Hepatocyte (in vitro differentiated cells): ENCODE measurements around the gene ZNF566. TPM values are rescaled to one million over a fixed set of nuclear protein-coding genes. Genes with fewer than 3 reads are reported as not detected.

Experiments used
- DNase-seq: peaks from one replicate; pipeline ENCODE4 v3.0.0-alpha.2; 2016; ENCODE audit warnings: low spot score
- H2AFZ ChIP-seq: fragments of 200-600 bp; sonication (generic); 2 replicates; pipeline ENCODE4 v1.6.0; 2016; ENCODE audit warnings: antibody characterized with exemption, mild to moderate bottlenecking
- H3K27ac ChIP-seq: fragments of 200-600 bp; sonication (generic); 2 replicates; pipeline ENCODE4 v1.5.1; 2016; ENCODE audit warnings: mild to moderate bottlenecking
- H3K27me3 ChIP-seq: fragments of 200-600 bp; sonication (generic); 2 replicates; pipeline ENCODE4 v1.6.1; 2016
- H3K36me3 ChIP-seq: fragments of 200-600 bp; sonication (generic); replicated peaks from 2 replicates; pipeline ENCODE4 v1.5.1; 2016; ENCODE audit warnings: low read depth; ENCODE audit not compliant: insufficient read depth
- H3K4me1 ChIP-seq: fragments of 200-600 bp; sonication (generic); 2 replicates; pipeline ENCODE4 v1.5.1; 2016; ENCODE audit warnings: mild to moderate bottlenecking, moderate library complexity; ENCODE audit not compliant: insufficient read depth
- H3K4me2 ChIP-seq: fragments of 200-600 bp; sonication (generic); 2 replicates; pipeline ENCODE4 v1.6.0; 2016
- H3K4me3 ChIP-seq: fragments of 200-600 bp; sonication (generic); 2 replicates; pipeline ENCODE4 v1.5.1; 2016; ENCODE audit warnings: mild to moderate bottlenecking
- H3K79me2 ChIP-seq: fragments of 200-600 bp; sonication (generic); 2 replicates; pipeline ENCODE4 v1.6.0; 2017; ENCODE audit warnings: mild to moderate bottlenecking
- H3K9me2 ChIP-seq: fragments of 200-600 bp; sonication (generic); replicated peaks from 2 replicates; pipeline ENCODE4 v1.6.0; 2017; ENCODE audit warnings: mild to moderate bottlenecking; ENCODE audit not compliant: insufficient read depth
- H3K9me3 ChIP-seq: fragments of 200-600 bp; sonication (generic); 2 replicates; pipeline ENCODE4 v1.5.1; 2016; ENCODE audit warnings: low read depth, mild to moderate bottlenecking
- H4K20me1 ChIP-seq: fragments of 200-600 bp; sonication (generic); 2 replicates; pipeline ENCODE4 v1.6.0; 2016; ENCODE audit warnings: mild to moderate bottlenecking; ENCODE audit not compliant: insufficient read depth, poor library complexity, severe bottlenecking
- CTCF ChIP-seq: fragments of 200-600 bp; sonication (generic); IDR thresholded peaks from 2 replicates; pipeline ENCODE4 v1.5.1; 2016; ENCODE audit warnings: antibody characterized with exemption, mild to moderate bottlenecking; ENCODE audit not compliant: poor library complexity
- EZH2 ChIP-seq: fragments of 200-600 bp; sonication (generic); IDR thresholded peaks from 2 replicates; pipeline ENCODE4 v1.6.1; 2016; ENCODE audit warnings: antibody characterized with exemption, mild to moderate bottlenecking, borderline replicate concordance
- EZH2phosphoT487 ChIP-seq: fragments of 200-600 bp; sonication (generic); IDR thresholded peaks from one replicate; pipeline ENCODE4 v1.6.1; 2018; ENCODE audit warnings: antibody characterized with exemption, mild to moderate bottlenecking, low read depth, moderate library complexity; ENCODE audit not compliant: unreplicated experiment, severe bottlenecking
- WGBS: methylation state at CpG from one replicate; pipeline ENCODE4 v1.1.6; 2016; ENCODE audit warnings: low lambda C conversion rate; ENCODE audit errors: missing lambda C conversion rate; 5-methylcytosine and 5-hydroxymethylcytosine counted together
- polyA plus RNA-seq: library from polyadenylated mRNA; unstranded; fragments of >200 nt; fragmentation: Nextera tagmentation; extraction: Ambion mirVana; gene quantifications from 2 replicates; pipeline ENCODE4 v1.2.1, GENCODE V29; 2016
- total RNA-seq: library from RNA; depleted of rRNA; stranded (reverse); fragments of >200 nt; gene quantifications from 2 replicates; pipeline ENCODE4 v1.2.3, GENCODE V29; 2014

Gene ZNF566
- total and polyA plus RNA-seq, 2 experiments from 2014 or later: 4.0 to 12.7 TPM

- WGBS: 100% methylated on average over 1 of the region's 1 CpG
- TF ChIP-seq EZH2 (no peak), EZH2phosphoT487 (no peak), CTCF (no peak)
- Histone ChIP-seq H3K9me3 (peaks cover 23% of the 10 kb centered on the region), H3K9me2 (no peaks in the 10 kb centered on the region), H3K79me2 (no peaks in the 10 kb centered on the region), H3K27ac (no peak overlapping the region), H3K4me1 (no peaks in the 10 kb centered on the region), H3K4me3 (no peak overlapping the region), H4K20me1 (no peaks in the 10 kb centered on the region), H3K27me3 (no peaks in the 10 kb centered on the region), H3K36me3 (no peaks in the 10 kb centered on the region), H3K4me2 (no peak overlapping the region), H2AFZ (no peak overlapping the region)
- no peak for DNase-seq
Measured at GRCh38 chr19:36460046-36460445, 29.3 kb downstream of the ZNF566 start.

- peaks cover 5% of the 10 kb centered on the region for H3K36me3 ChIP-seq
- H2AFZ ChIP-seq: no peak overlapping the region
- no peak overlapping the region for H3K4me2 ChIP-seq
- no peaks in the 10 kb centered on the region for H3K27me3 ChIP-seq
- H4K20me1 ChIP-seq: no peaks in the 10 kb centered on the region
- no peak overlapping the region for H3K4me3 ChIP-seq
- DNase-seq: no peak
- no peaks in the 10 kb centered on the region for H3K9me2 ChIP-seq
- H3K9me3 ChIP-seq: peaks cover 43% of the 10 kb centered on the region
- WGBS: 97% methylated on average over 2 of the region's 2 CpGs
- TF ChIP-seq EZH2phosphoT487 (no peak), EZH2 (no peak)
- no peak overlapping the region for H3K27ac ChIP-seq
- H3K4me1 ChIP-seq: no peaks in the 10 kb centered on the region
- H3K79me2 ChIP-seq: no peaks in the 10 kb centered on the region
Measured at GRCh38 chr19:36456831-36457230, 32.5 kb downstream of the ZNF566 start.

GRCh38 chr19:36449059-36449670 is 40.2 kb downstream of the ZNF566 start:
- over 99% methylated on average over 5 of the region's 5 CpGs for WGBS
- Histone ChIP-seq H3K9me2 (no peaks in the 10 kb centered on the region), H4K20me1 (no peaks in the 10 kb centered on the region), H3K27me3 (no peaks in the 10 kb centered on the region), H3K27ac (no peak overlapping the region), H3K4me3 (no peak overlapping the region), H3K4me1 (no peaks in the 10 kb centered on the region), H2AFZ (no peak overlapping the region), H3K9me3 (peaks cover 66% of the 10 kb centered on the region), H3K79me2 (no peaks in the 10 kb centered on the region), H3K36me3 (peaks cover 16% of the 10 kb centered on the region), H3K4me2 (no peak overlapping the region)
- TF ChIP-seq EZH2 (no peak), EZH2phosphoT487 (no peak), CTCF (no peak)
- DNase-seq: no peak

GRCh38 chr19:36441339-36441738 is 48.0 kb downstream of the ZNF566 start:
- H3K4me3 ChIP-seq: no peak overlapping the region
- H3K9me3 ChIP-seq: peaks cover 2% of the 10 kb centered on the region
- 91% methylated on average over 1 of the region's 1 CpG for WGBS

More at GRCh38 chr19:36441339-36441738, 48.0 kb downstream of the ZNF566 start:
- Histone ChIP-seq H3K79me2 (no peaks in the 10 kb centered on the region), H4K20me1 (no peaks in the 10 kb centered on the region), H3K4me1 (no peaks in the 10 kb centered on the region), H3K27ac (no peak overlapping the region), H2AFZ (no peak overlapping the region), H3K27me3 (no peaks in the 10 kb centered on the region), H3K4me2 (no peak overlapping the region), H3K9me2 (no peaks in the 10 kb centered on the region), H3K36me3 (no peaks in the 10 kb centered on the region)
- no peak for DNase-seq
- TF ChIP-seq CTCF (no peak), EZH2phosphoT487 (no peak), EZH2 (no peak)
